GM12875 (cell line): Measurements from ENCODE around the gene NTHL1.
"Not testable (repeated sequence)": the region's sequence is repeated elsewhere in the genome, so short reads cannot be mapped to it uniquely, and the experiment has no call there.

ENCODE experiments used
- H3K4me3 ChIP-seq: one replicate; pipeline ENCODE4 v1.5.1; 2011; ENCODE audit warnings: low read depth, low read length, control low read depth
- TF ChIP-seq, protein P1 (sequence below): IDR thresholded peaks from 2 replicates; pipeline ENCODE4 v1.5.1; 2011; ENCODE audit warnings: low read depth, mild to moderate bottlenecking, control low read depth, inconsistent platforms, low read length, moderate library complexity, borderline replicate concordance; ENCODE audit not compliant: insufficient read depth

NTHL1 gene

DNA sequence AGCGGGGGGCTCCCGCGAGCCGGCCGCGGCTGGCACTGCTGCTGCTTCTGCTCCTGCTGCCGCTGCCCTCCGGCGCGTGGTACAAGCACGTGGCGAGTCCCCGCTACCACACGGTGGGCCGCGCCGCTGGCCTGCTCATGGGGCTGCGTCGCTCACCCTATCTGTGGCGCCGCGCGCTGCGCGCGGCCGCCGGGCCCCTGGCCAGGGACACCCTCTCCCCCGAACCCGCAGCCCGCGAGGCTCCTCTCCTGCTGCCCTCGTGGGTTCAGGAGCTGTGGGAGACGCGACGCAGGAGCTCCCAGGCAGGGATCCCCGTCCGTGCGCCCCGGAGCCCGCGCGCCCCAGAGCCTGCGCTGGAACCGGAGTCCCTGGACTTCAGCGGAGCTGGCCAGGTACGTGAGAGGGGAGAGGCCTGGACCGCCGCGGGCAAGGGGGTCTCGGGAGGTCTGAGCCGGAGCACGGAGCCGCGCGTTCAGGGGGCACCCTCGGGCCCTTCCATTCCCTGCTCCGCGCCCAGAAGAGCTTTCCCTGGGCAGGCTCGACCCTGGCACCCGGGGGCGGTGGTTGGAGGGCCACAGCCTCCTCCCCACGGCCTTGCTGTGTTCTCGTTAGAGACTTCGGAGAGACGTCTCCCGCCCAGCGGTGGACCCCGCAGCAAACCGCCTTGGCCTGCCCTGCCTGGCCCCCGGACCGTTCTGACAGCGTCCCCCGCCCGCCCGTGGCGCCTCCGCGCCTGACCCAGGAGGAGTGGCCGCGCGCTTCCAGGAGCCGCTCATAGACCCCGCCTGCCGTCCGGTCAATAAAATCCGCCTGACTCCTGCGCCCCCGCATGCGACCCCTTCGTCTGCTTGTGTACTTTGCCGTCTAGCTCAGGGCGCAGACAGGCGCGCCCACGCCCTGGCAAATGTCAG, 27.5 kb downstream of the NTHL1 start:
- no peak overlapping the region for H3K4me3 ChIP-seq
- TF ChIP-seq, protein P1, sequence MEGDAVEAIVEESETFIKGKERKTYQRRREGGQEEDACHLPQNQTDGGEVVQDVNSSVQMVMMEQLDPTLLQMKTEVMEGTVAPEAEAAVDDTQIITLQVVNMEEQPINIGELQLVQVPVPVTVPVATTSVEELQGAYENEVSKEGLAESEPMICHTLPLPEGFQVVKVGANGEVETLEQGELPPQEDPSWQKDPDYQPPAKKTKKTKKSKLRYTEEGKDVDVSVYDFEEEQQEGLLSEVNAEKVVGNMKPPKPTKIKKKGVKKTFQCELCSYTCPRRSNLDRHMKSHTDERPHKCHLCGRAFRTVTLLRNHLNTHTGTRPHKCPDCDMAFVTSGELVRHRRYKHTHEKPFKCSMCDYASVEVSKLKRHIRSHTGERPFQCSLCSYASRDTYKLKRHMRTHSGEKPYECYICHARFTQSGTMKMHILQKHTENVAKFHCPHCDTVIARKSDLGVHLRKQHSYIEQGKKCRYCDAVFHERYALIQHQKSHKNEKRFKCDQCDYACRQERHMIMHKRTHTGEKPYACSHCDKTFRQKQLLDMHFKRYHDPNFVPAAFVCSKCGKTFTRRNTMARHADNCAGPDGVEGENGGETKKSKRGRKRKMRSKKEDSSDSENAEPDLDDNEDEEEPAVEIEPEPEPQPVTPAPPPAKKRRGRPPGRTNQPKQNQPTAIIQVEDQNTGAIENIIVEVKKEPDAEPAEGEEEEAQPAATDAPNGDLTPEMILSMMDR = no peak

- no peak within 1 kb of the TSS for H3K4me3 ChIP-seq
- TF ChIP-seq, protein P1 = no peak
These were observed 28.1 kb downstream of the NTHL1 start, which contains the start of gene NPW for GRCh38 chr16:2019518-2019920. Gene NPW (plus strand): TSS chr16:2019785.

DNA sequence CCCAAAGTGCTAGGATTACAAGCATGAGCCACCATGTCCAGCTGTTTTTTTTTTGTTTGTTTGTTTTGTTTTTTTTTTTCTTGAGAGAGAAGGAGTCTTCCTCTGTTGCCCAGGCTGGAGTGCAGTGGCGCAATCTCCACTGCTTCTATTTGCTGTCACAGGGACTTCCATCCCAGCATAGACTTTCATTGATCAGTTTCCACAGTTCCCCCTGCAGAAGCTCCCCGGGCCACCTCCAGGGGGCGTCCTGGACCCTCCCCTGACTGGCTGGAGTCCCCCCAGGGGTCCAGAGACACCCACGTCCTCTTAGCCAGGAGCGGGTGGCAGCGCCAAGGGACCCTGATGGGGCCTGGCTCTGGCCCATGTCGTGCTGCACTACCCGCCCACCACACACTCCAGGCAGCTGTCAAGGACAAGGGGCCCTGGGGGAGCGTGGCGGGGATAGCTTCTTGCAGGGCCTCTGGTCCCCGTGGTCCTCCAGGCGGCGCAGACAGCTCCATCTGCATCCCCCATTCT, 31.2 kb downstream of the NTHL1 start:
- H3K4me3 ChIP-seq = no peak overlapping the region
- TF ChIP-seq, protein P1 = peak; percentile 65

- TF ChIP-seq, protein P1 = no peak
- H3K4me3 ChIP-seq = no peak overlapping the region
These were observed 31.8 kb downstream of the NTHL1 start for GRCh38 chr16:2015947-2016208.

- TF ChIP-seq, protein P1 = no peak
- H3K4me3 ChIP-seq = no peak overlapping the region
These were observed 32.3 kb downstream of the NTHL1 start for GRCh38 chr16:2015117-2015946.

GRCh38 chr16:2013527-2013926, 34.1 kb downstream of the NTHL1 start:
- TF ChIP-seq, protein P1 = no peak
- no peak overlapping the region for H3K4me3 ChIP-seq

DNA sequence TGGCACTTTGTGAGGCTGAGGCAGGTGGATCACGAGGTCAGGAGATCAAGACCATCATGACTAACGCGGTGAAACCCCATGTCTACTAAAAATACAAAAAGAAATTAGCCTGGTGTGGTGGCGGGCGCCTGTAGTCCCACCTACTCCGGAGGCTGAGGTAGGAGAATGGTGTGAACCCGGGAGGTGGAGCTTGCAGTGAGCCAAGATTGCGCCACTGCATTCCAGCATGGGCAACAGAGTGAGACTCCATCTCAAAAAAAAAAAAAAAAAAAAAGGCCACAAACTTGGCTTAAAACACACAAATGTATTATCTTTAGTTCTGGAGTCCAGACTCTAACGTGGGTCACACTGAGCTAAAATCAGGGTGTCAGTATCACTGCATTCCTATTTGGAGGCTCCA, 35.9 kb downstream of the NTHL1 start:
- H3K4me3 ChIP-seq = not testable (repeated sequence)
